Tibial nerve (tissue), 4 donors: ENCODE measurements around the gene FARP1. TPM values are rescaled to one million over a fixed set of nuclear protein-coding genes. Genes with fewer than 3 reads are reported as not detected.

Source experiments
- DNase-seq, 2 donors: peaks; one replicate each; pipeline ENCODE4 v3.0.0-alpha.2; 2019; ENCODE audit warnings: low spot score in 2 of 2
- H3K27ac ChIP-seq, 4 donors: fragments of 200-600 bp; sonication (generic) in 3 of 4; one replicate each; pipeline ENCODE4 v1.5.1; 2017 to 2019; ENCODE audit warnings: mild to moderate bottlenecking in 1 of 4
- H3K27me3 ChIP-seq, 2 donors: fragments of 200-600 bp; sonication (generic) in 1 of 2; one replicate each; pipeline versions ENCODE4 v1.5.1 to v1.6.0; 2017 to 2019
- H3K36me3 ChIP-seq, 3 donors: fragments of 200-600 bp; sonication (generic); one replicate each; pipeline ENCODE4 v1.5.1; 2018 to 2019
- H3K4me1 ChIP-seq, 4 donors: fragments of 200-600 bp; sonication (generic) in 3 of 4; one replicate each; pipeline ENCODE4 v1.5.1; 2017 to 2019
- H3K4me3 ChIP-seq, 4 donors: fragments of 200-600 bp; sonication (generic) in 3 of 4; one replicate each; pipeline ENCODE4 v1.5.1; 2017 to 2019; ENCODE audit warnings: mild to moderate bottlenecking in 1 of 4, moderate library complexity in 1 of 4
- H3K9me3 ChIP-seq, 4 donors: fragments of 200-600 bp; sonication (generic) in 3 of 4; one replicate each; pipeline ENCODE4 v1.5.1; 2017 to 2019
- EP300 ChIP-seq, 2 donors: sonication (generic); formaldehyde crosslinking; IDR thresholded peaks; one replicate each; pipeline ENCODE4 v1.6.1; 2017; ENCODE audit warnings: antibody characterized with exemption in 2 of 2, mild to moderate bottlenecking in 1 of 2
- POLR2A ChIP-seq, 2 donors: fragments of 450-650 bp; IDR thresholded peaks; one replicate each; pipeline ENCODE4 v1.6.1; 2017; ENCODE audit warnings: antibody characterized with exemption in 2 of 2, mild to moderate bottlenecking in 2 of 2, moderate library complexity in 2 of 2
- WGBS, 2 donors: methylation state at CpG; one replicate each; pipeline ENCODE4 v1.1.5; 2018; 5-methylcytosine and 5-hydroxymethylcytosine counted together
- total RNA-seq, 4 donors: library from RNA; depleted of rRNA; stranded (reverse); fragments of >200 nt; gene quantifications; one replicate each; pipeline ENCODE4 v1.1.0, GENCODE V29; 2016
- TF ChIP-seq, protein P1 (sequence below), 5 experiments: fragments of 200-600 bp in 3 of 5; fragments of 450-650 bp in 2 of 5; sonication (generic) in 3 of 5; IDR thresholded peaks; one replicate each; pipeline ENCODE4 v1.5.1; 2016 to 2019; ENCODE audit warnings: antibody characterized with exemption in 5 of 5, mild to moderate bottlenecking in 3 of 5, moderate library complexity in 2 of 5

FARP1 gene
- total RNA-seq, 4 donors from 2014 or later, result 21.4 to 28.5 (median 24.9) TPM

DNA sequence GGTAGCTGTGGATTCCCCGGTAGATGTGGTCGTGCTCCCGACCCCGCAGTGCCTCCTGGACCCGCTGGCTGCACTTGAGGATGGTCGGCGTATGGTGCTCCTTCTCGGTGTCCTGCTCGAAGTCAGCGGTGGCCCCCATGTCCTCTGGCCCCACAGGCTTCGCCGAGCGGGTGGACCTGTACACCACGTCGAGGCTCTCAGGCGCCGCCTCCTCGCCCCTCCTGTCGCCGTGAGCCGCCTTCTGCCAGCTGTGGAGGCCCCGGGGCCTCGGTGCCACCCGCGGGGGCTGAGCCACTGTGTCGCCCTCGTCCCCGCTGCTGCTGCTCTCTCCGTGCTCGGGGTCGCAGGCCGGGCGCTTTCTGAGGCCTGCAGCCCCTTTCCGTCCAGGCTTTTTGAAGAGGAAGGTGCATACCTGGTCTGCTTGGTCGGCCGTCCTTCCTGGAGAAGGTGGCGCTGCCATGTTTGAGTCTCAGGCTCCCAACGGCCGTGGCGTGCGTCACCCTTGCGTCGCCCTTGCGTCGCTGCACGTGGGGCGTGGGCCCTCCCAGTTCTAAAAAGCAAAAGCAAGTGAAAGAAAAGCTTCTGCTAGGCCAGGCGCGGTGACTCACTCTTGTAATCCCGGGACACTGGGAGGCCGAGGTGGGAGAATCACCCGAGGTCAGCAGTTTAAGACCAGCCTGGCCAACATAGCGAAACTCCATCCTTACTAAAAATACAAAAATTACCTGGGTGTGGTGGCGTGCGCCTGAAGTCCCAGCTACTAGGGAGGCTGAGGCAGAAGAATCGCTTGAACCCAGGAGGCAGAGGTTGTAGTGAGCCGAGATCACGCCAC, 34.1 kb downstream of the FARP1 start, which contains the start of gene RNF113B:
TSS of gene RNF113B (minus strand) at position 493 of the 832 bp plus-strand sequence. CDS start at position 460, 33 bp downstream.
- TF ChIP-seq EP300 (IDR thresholded peaks at IDR 0.05) (no peak), POLR2A (IDR thresholded peaks at IDR 0.05) (no peak)
- TF ChIP-seq, protein P1, sequence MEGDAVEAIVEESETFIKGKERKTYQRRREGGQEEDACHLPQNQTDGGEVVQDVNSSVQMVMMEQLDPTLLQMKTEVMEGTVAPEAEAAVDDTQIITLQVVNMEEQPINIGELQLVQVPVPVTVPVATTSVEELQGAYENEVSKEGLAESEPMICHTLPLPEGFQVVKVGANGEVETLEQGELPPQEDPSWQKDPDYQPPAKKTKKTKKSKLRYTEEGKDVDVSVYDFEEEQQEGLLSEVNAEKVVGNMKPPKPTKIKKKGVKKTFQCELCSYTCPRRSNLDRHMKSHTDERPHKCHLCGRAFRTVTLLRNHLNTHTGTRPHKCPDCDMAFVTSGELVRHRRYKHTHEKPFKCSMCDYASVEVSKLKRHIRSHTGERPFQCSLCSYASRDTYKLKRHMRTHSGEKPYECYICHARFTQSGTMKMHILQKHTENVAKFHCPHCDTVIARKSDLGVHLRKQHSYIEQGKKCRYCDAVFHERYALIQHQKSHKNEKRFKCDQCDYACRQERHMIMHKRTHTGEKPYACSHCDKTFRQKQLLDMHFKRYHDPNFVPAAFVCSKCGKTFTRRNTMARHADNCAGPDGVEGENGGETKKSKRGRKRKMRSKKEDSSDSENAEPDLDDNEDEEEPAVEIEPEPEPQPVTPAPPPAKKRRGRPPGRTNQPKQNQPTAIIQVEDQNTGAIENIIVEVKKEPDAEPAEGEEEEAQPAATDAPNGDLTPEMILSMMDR (IDR thresholded peaks at IDR 0.05), result no peak
- H3K36me3 ChIP-seq, result peaks cover 0 to 5% (median 0%) of the 10 kb centered on the region in 3 donors
- WGBS, 2 donors, result 95 to 96% methylated on average over 53 to 58 of the region's 58 CpGs
- peaks cover 0 to 37% (median 12%) of the 10 kb centered on the region in 4 donors for H3K4me1 ChIP-seq
- no peak within 1 kb of the TSS for H3K27ac ChIP-seq
- DNase-seq, result no peak
- no peaks in the 10 kb centered on the region for H3K27me3 ChIP-seq
- peaks cover 0 to 8% (median 0%) of the 10 kb centered on the region in 4 donors for H3K9me3 ChIP-seq
- H3K4me3 ChIP-seq, result no peak within 1 kb of the TSS

DNA sequence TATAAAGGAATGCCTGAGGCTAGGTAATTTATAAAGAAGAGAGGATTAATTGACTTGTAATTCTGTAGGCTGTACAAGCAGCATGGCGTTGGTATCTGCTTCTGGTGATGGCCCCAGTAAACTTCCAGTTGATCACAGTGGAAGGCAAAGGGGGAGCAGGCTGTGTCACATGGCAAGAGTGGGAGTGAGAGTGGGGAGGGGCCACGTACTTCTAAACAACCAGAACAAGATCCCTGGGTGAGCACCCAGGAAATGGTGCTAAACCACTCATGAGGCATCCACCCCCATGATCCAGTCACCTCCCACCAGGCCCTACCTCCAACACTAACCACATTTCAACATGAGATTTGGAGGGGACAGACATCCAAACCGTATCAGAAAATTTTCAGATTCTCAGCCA, 37.2 kb downstream of the FARP1 start:
- peaks cover 0 to 8% (median 0%) of the 10 kb centered on the region in 4 donors for H3K9me3 ChIP-seq
- H3K4me1 ChIP-seq, result peaks cover 0 to 6% (median 0%) of the 10 kb centered on the region in 4 donors
- peaks cover 0 to 5% (median 0%) of the 10 kb centered on the region in 3 donors for H3K36me3 ChIP-seq
- H3K27ac ChIP-seq, result no peak overlapping the region
- H3K27me3 ChIP-seq, result no peaks in the 10 kb centered on the region
- TF ChIP-seq EP300 (IDR thresholded peaks at IDR 0.05) (no peak), POLR2A (IDR thresholded peaks at IDR 0.05) (no peak)
- TF ChIP-seq, protein P1 (IDR thresholded peaks at IDR 0.05), result no peak
- no peak for DNase-seq
- no peak overlapping the region for H3K4me3 ChIP-seq
- 88 to 92% methylated on average over 3 of the region's 3 CpGs for WGBS, 2 donors

DNA sequence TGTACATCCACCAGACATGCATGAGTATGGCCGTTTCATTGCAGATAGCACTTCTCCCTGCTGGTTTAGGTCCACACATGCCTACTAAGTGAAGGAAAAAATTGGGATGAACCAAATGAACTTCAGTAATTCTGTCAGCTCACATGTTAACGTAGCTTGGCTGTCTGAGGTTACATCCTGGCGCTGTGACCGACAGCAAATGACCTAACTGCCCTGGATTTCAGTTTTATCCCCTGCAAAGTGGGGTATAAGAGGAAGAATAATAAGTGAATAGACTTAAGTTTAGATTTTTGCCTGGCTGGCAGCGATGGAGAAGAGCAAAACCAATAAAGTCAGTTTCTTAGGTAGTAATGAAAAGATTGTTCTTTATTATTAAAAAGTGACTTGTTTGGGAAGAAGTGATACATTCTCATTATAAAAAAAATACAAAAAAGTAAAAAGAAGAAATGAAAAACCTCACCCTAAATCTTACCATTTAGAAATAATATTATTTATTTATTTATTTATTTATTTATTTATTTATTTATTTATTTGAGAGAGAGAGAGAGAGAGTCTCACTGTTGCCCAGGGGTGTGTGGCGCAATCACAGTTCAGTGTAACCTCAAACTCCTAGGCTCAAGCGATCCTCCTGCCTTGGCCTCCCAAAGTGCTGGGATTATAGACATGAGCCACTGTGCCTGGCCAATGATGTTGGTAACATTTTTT, 38.4 kb downstream of the FARP1 start:
- WGBS, 2 donors, result 89% methylated on average over 7 of the region's 7 CpGs
- Histone ChIP-seq H3K9me3 (peaks cover 0 to 8% (median 0%) of the 10 kb centered on the region in 4 donors), H3K4me3 (no peak overlapping the region), H3K27ac (no peak overlapping the region), H3K4me1 (no peaks in the 10 kb centered on the region), H3K27me3 (no peaks in the 10 kb centered on the region), H3K36me3 (peaks cover 0 to 5% (median 0%) of the 10 kb centered on the region in 3 donors)
- TF ChIP-seq EP300 (IDR thresholded peaks at IDR 0.05) (no peak), POLR2A (IDR thresholded peaks at IDR 0.05) (no peak)
- TF ChIP-seq, protein P1 (IDR thresholded peaks at IDR 0.05), result no peak
- DNase-seq, result no peak

DNA sequence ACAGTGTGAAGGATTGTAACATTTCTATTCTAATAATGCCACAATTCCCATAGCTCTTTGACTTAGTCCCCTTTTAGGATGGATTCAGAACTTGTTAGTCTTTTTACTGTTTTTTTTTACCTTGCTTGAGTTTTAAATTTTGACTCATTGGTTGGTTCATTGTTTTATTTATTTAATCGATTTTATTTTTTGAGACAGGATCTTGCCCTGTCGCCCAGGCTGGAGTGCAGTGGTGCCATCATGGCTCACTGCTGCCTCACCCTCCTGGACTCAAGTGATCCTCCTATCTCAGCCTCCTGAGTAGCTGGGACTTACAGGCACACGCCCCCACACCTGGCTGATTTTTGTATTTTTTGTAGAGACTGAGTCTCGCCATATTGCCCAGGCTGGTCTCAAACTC, 39.3 kb downstream of the FARP1 start:
- no peak for DNase-seq
- Histone ChIP-seq H3K9me3 (peaks cover 0 to 8% (median 0%) of the 10 kb centered on the region in 4 donors), H3K4me1 (no peaks in the 10 kb centered on the region), H3K27me3 (no peaks in the 10 kb centered on the region), H3K4me3 (no peak overlapping the region), H3K36me3 (no peaks in the 10 kb centered on the region), H3K27ac (no peak overlapping the region)
- TF ChIP-seq, protein P1 (IDR thresholded peaks at IDR 0.05), result no peak
- TF ChIP-seq POLR2A (IDR thresholded peaks at IDR 0.05), result no peak
- no peak for TF ChIP-seq EP300 (IDR thresholded peaks at IDR 0.05)
- 94 to 96% methylated on average over 4 of the region's 4 CpGs for WGBS, 2 donors
